Cerebellar nuclear complex (tissue), 1 donor: ENCODE measurements around the gene ATXN1.

Experiments
- DNase-seq, 2 experiments: peaks; one replicate each; lab custom pipeline; 2025; lab: John Stamatoyannopoulos, UW

Gene ATXN1

GRCh38 chr6:16762268-16762549 lies 949 bp upstream of the ATXN1 start:
- DNase-seq = no peak

- DNase-seq = peak in 1 of 2 experiments; percentile 20
Observed at GRCh38 chr6:16761471-16762267, 409 bp upstream of the ATXN1 start.

DNA sequence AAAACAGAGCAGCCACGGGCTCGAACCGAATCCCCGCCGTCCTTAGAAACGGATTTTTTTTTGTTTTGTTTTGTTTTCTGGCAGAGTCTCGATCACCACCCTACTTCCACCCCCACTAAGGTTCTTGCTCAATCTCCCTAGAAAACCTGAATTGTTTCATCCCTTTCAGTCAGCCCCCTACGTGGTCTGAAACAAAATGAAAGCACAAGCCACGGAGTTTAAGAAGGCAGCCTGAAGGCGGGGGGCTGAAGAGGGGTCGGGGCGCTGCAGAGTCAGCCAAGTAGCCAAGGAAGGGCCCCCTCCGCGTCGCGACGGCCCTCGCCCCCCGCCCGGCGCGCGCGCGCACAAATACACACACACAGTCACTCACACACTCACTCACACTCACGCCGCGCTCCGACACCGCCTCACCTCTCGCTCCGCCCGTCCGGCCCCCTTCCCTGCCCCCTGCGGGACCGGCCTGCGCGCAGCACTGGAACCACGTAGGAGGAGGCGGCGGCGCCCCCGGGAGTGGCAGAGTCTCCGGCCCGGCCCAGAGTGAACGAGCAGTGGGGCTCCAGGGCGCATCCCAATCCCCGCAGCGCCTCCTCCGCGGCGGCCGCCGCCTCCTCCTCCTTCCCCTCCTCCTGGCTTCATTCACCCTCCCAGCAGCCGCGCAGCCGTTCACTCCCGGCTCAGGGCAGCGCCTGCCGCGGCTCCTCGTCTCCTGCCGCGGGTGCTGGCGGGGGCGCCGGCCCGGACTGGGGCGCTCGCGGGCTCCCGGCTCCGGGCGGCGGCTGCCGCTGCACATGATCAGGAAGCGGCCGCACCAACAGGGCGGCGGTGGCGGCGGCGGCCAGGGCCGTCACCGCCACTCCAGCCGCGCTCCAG lies 1.4 kb downstream of the ATXN1 start:
- peak in 1 of 2 experiments; percentile 32 for DNase-seq

DNA sequence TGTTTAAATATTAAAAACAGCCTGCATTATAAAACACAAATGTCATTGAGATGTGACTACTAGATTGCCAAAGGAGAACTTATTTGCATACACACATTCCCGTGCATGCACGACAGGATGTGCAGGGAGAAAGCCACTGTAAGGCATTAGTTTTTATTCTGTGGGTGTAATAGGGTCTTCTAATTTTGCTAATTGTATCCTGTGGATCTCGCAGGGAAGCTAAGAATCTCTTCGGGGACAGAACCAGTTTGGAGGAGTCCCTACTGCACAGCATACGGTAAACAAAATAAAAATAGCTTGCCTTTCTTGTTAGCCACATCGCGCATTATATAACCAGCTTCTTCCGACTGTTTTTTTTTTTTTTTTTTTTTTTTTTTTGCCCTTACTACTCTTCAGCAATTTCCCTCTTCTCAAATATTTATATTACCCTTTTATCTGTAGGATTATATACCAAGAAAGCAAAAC lies 2.0 kb downstream of the ATXN1 start:
- DNase-seq = peak in 1 of 2 experiments; percentile 42

DNA sequence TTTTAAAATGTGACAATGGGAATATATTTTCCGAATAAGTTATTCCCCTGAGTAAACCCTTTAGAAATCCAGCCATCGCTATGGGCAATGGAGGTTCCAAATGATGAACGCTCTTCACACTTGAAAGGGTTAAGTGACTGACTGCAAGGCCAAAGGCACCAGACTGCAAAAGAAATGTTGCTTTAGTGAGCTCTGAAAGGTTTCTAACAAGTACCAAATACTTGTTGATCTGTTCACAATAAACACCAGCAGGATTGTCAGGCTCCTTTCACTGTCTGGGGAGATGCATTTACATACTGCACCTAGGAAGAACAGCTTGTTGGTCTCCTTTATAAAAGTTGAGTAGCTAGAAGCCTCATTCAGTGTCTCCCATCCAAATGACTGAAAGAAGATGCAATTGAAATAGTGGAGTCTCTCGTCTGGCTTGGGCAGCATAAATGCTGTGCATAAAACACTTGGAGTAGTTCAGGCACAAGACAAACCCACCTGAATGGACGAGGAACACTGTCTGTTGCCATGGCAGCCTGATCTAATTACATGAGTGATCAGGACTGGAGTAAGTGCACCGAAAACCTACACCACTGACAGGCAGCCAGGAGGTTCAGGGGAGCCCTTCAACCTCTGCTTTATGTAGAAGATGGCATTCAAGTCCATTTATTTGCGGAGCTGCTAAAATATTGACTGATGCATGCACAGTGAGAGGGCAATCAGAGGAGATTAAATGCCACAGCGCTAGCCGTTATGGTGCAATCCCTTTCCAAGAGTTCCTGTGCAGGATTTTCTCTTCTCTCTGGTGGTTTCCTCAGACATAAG lies 2.9 kb downstream of the ATXN1 start:
- DNase-seq = no peak

- DNase-seq = no peak
Observed at GRCh38 chr6:16757332-16757731, 3.9 kb downstream of the ATXN1 start.

GRCh38 chr6:16756660-16757255 lies 4.5 kb downstream of the ATXN1 start:
- no peak for DNase-seq

DNA sequence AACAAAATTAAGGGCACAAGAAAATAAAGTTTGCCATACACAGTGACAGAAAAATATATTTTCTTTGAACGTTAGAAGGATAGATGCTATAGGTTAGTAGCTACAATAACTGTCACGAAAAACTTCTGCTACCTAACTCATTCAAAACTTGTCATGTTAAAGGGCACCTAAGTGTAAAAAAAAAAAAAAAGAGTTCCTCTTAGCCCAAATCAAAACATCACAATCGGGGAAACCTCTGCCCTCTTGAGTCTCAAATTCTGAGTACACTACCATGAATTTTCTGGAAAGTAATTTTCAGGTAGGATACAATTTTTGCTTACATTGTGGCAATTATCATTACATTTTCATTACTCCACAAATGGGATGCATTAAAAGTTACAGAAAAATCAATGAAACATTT lies 5.7 kb downstream of the ATXN1 start:
- no peak for DNase-seq

GRCh38 chr6:16754876-16755275 lies 6.4 kb downstream of the ATXN1 start:
- DNase-seq = no peak

- DNase-seq = no peak
Observed at GRCh38 chr6:16754274-16754673, 7.0 kb downstream of the ATXN1 start.

DNA sequence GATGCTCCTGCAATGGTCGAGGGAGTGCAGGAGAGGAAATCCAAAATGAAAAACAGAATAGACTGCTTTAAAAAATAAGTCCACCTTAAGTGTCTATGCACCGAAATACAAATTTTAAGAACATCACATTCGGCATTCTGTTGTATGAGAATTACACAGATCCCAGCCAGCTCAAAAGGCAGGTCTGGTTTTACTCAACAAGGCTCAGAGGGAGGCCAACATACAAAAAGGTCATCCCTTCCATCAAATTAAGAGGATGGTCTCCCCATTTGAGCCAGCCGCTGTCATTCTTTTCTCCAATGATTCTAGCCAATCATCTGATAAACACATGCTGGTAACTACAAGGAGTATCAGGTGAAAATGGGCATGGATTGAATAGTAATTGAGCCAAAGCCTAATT lies 7.9 kb downstream of the ATXN1 start:
- no peak for DNase-seq

- DNase-seq = no peak
Observed at GRCh38 chr6:16752206-16752866, 8.9 kb downstream of the ATXN1 start.

DNA sequence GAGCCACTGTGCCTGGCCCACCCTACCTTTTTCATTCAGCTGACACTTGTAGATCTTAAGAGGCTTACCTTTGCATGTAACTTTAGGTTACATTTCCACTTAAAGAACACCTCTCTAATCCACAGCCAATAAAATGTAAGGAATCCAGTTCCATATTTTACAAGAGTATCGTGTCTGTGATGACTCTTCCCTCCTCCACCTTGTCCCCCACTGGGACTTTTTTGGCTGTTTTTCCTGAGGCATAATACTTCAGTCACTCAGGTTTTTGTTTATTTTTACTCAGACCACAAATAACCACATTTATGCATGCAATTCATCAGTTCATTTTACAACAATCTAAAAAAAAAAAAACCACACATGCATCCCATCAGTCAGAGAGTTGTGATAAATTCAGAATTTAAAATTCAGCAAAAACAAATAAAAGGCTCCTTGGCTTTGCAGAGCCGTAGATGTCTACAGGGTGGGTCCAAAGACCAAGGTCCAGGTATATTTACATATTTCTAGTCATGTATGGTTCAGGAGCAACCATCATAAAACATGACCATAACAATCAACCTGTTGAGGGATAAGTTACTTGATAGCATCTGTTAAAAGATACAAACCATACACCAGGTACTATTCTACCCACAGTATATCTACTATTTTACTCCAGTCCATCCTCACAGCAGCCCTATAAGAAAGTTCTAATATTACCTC lies 9.9 kb downstream of the ATXN1 start:
- no peak for DNase-seq

- no peak for DNase-seq
Observed at GRCh38 chr6:16750566-16750965, 10.7 kb downstream of the ATXN1 start.

DNA sequence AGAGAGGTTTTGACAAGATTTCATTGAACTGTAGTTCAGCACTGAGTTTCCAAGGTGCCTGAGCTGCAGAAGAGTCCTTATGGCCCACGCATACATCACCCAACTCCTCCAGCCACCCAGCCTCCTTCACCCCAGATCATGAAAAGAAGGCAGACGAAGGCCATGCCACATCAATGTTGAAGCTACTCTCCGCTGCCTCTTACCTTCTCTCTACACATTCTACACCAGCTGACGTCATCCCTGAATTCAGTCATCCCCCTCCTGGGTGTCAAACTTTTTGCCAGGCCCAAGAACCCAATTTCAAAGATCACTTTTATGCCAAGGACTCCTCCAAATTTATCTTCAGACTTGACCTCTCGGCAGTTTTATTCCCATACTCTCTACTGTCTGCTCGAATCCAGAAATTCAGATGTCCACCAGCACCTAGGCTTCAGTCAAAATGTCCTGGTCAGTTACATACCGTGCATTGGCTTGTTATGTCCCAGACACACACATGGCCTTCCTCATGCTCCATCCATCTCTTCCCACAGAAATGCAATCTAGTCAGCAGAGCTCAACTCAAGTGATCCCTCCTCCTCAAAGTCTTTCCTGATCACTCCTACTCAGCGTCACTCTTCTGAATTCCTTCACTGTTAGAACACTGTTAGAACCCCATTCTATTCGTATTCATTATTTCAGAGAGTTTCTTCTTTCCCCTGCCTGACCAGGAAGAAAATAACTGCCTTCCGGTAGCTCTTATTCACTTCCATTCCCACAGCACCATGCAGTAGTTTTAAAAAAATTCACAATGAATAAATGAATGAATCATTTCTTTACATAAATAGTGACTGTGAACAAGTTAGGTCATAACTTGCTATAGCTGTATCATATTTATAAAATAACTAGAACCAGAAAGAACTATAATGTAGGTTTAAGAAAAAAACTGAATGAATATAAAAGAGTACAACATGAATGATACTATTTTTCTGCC lies 11.5 kb downstream of the ATXN1 start:
- no peak for DNase-seq

DNA sequence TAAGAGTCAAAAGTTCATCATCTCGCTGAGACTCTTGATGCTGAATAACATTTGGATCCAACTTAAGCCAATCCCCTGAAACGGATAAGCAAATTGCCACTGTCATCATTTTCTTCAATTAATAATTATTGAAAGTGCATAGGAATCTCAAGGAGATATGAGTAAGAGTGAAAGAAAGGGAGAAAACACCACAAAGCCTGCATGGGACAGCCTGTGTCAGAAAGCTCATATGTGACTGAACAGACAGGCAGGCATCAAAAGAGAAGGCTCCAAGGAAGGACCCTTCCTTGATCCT lies 13.3 kb downstream of the ATXN1 start:
- DNase-seq = no peak

DNA sequence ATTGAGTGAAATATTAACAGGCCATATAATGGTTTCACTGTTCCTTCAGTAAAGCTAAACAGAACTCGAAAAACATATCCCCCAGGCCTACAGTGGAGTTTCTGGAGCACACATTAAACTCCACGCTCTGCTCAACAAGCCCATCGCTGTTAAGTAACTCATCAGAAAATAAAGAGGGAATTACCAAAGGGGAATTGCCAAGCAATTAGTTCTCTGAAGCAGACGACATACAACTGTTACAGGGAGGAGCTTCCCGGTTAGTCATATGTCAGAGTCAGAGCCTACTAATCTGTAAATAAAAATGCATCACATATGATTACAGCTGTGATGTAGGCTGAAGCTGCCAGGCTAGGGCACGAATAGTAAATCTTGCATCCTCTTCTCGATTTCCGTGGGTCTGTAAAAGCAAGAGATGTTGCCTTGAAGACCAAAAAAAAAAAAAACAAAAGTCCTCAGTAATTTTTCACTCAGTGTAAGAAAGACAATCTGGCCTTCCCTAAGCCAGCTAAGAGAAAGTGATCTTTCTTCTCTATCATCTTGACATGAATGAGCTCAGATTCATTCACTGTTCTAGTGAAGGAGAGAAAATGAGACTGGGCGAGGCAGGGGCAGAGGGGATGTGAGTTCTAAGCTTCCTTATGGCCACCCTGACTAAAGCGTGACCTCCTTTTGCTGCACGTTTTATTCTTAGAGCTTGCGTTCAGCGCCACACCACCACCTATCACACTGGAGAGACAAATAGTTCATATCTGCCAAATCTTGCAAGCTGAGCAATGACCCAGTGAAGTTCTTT lies 13.8 kb downstream of the ATXN1 start:
- no peak for DNase-seq

- DNase-seq = no peak
Observed at GRCh38 chr6:16746812-16747211, 14.4 kb downstream of the ATXN1 start.

GRCh38 chr6:16746401-16746800 lies 14.9 kb downstream of the ATXN1 start:
- DNase-seq = no peak
